ENCODE measurements around the gene TMEM269. TPM values are rescaled to one million over a fixed set of nuclear protein-coding genes. Genes with fewer than 3 reads are reported as not detected.

Gene TMEM269
- total RNA-seq, 1 donor from 2014 or later, result under 0.01 TPM

DNA sequence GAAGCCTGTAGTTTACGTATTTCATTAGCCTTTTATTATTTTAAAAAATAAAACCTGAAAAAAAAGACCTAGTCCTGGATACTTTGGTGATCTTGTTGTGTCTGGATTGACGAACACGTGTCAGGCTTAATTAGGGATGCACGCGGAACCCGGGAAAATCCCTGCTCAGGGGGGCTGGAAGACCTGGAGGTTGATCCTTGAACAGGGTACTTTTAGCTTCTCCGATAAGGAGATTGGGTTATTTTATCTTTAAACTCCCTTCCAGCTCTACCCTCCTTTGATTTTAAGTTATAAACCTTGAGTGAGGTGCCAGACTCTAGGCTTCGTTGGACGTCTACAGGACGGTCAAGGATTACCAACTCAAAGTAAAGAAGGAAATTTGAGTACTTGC is 61.1 kb downstream of the TMEM269 start:
- FAIRE-seq, result no peak
- no peak for DNase-seq (ENCODE audit: low read depth)
- TF ChIP-seq, protein P1, sequence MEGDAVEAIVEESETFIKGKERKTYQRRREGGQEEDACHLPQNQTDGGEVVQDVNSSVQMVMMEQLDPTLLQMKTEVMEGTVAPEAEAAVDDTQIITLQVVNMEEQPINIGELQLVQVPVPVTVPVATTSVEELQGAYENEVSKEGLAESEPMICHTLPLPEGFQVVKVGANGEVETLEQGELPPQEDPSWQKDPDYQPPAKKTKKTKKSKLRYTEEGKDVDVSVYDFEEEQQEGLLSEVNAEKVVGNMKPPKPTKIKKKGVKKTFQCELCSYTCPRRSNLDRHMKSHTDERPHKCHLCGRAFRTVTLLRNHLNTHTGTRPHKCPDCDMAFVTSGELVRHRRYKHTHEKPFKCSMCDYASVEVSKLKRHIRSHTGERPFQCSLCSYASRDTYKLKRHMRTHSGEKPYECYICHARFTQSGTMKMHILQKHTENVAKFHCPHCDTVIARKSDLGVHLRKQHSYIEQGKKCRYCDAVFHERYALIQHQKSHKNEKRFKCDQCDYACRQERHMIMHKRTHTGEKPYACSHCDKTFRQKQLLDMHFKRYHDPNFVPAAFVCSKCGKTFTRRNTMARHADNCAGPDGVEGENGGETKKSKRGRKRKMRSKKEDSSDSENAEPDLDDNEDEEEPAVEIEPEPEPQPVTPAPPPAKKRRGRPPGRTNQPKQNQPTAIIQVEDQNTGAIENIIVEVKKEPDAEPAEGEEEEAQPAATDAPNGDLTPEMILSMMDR (IDR thresholded peaks at IDR 0.05; ENCODE audit: insufficient read depth, low read length, severe bottlenecking), result no peak
- Histone ChIP-seq H3K27me3 (ENCODE audit: control insufficient read depth, insufficient read depth, low read length) (no peaks in the 10 kb centered on the region), H3K36me3 (ENCODE audit: control insufficient read depth, insufficient read depth, low read length) (peaks cover 2% of the 10 kb centered on the region), H3K4me3 (ENCODE audit: low read depth, low read length) (peak overlapping the region; percentile 76)

DNA sequence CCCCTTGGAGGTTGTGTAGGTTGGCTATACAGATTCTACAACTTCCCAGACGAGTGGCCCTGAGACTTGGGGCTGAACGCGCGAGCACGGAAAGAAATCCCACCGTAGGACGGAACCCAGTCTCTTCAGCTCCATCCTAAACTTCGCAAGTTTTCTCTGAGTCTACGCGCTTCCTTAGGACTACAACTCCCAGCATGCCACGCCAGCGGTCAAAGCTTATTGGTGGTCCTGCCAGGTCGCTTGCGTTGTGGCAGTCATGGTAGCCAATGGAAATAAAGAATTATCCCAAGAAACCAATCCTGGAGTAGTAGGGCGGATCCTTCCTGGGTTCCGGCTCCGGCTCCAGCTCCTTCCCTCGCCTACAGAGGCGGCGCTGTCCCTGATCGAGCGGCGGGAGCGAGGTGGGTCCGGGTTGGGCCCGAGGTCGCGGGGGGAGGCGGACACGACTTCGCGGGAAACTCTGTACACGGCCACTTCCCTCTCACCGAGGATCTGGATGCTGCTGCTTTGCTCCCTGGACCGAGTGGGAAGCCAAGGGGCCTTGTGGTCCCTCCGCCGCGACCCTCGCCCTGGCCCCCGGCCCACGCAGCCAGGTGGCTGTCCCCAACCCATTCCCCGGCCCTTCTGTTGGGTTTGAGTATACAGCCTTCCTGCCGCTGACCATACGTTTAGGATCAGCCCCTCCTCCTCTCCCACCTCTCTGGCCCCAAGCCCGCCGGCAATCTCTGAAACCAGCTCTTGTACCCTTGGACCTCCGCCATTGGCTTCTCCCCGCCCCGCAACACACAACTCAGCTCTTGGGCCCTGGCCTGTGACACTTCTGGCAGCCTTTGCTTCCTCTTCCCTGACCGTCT is 61.7 kb downstream of the TMEM269 start, which contains the start of gene ZNF691:
Gene ZNF691 (plus strand): TSS at position 357 of the 854 bp plus-strand sequence. CDS start 3,046 bp downstream, outside the sequence.
- H3K4me3 ChIP-seq (ENCODE audit: low read depth, low read length), result peak within 1 kb of the TSS; percentile 76
- H3K36me3 ChIP-seq (ENCODE audit: control insufficient read depth, insufficient read depth, low read length), result peaks cover 2% of the 10 kb centered on the region
- TF ChIP-seq, protein P1 (IDR thresholded peaks at IDR 0.05; ENCODE audit: insufficient read depth, low read length, severe bottlenecking), result peak; percentile 52
- FAIRE-seq, result peak; percentile 32
- peak; percentile 97 for DNase-seq (ENCODE audit: low read depth)
- H3K27me3 ChIP-seq (ENCODE audit: control insufficient read depth, insufficient read depth, low read length), result no peaks in the 10 kb centered on the region

DNA sequence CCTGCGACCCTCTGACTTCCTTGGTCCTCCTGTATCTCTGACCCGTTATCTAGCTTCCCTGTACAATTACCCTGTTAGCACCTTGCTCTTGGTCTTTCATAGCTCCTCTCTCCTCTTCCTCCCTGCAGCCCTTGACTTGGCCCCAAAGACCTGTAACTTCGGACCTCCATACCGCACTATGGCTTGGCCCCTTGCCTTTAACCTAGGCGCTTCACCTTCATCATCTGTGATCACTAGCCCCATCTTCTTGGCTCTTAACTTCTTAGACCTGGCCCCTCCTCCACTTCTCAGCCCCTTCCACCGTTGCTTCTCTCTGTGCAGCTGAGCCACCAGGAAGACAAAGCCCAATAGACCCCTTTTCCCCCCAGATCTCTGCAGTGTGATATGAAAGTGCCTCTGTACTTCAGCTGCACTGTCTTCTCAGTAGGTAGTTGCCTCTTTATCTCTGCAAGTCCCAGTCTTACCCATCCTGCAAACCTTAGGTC is 62.4 kb downstream of the TMEM269 start:
- Histone ChIP-seq H3K4me3 (ENCODE audit: low read depth, low read length) (peak overlapping the region; percentile 76), H3K27me3 (ENCODE audit: control insufficient read depth, insufficient read depth, low read length) (no peaks in the 10 kb centered on the region), H3K36me3 (ENCODE audit: control insufficient read depth, insufficient read depth, low read length) (peaks cover 1% of the 10 kb centered on the region)
- TF ChIP-seq, protein P1 (IDR thresholded peaks at IDR 0.05; ENCODE audit: insufficient read depth, low read length, severe bottlenecking), result no peak
- no peak for DNase-seq (ENCODE audit: low read depth)
- FAIRE-seq, result no peak

- DNase-seq (ENCODE audit: low read depth) (no peak), FAIRE-seq (no peak)
- Histone ChIP-seq H3K27me3 (ENCODE audit: control insufficient read depth, insufficient read depth, low read length) (no peaks in the 10 kb centered on the region), H3K36me3 (ENCODE audit: control insufficient read depth, insufficient read depth, low read length) (peaks cover 1% of the 10 kb centered on the region), H3K4me3 (ENCODE audit: low read depth, low read length) (no peak overlapping the region)
- TF ChIP-seq, protein P1 (IDR thresholded peaks at IDR 0.05; ENCODE audit: insufficient read depth, low read length, severe bottlenecking), result no peak
Measured at GRCh38 chr1:42847721-42848460, 63.1 kb downstream of the TMEM269 start.

DNA sequence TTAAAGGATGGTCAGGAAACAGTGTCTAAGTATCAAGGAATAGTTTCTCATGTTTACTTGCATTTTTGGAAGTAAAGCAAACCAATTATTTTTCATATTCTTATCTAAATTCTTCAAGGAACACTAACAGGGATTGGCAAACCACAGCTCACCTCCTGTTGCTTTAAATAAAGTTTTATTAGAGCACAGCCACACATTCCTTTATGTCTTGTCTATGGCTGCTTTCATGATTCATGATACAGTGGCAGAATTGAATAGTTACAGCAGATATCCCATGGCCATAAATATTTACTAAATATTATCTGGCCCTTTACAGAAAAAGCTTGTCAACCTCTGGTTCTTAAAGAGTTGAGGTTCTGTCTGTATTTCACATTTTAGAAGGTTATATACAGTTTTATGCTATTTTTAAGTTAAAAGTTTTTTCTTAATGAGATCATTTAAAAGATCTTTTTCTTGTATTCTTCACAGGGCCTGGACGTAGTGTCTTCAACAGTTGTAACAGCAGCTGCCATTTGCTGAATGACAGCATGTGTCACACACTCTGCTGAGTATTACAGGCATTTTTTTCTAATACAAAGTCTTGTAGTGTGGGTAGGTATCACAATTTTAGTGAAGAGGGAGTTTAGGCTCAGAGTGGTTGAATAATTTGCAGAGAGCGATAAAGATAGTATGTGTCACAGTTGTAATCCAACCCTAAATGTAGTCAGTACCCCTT is 64.2 kb downstream of the TMEM269 start:
- DNase-seq (ENCODE audit: low read depth) (no peak), FAIRE-seq (no peak)
- Histone ChIP-seq H3K4me3 (ENCODE audit: low read depth, low read length) (no peak overlapping the region), H3K27me3 (ENCODE audit: control insufficient read depth, insufficient read depth, low read length) (no peaks in the 10 kb centered on the region), H3K36me3 (ENCODE audit: control insufficient read depth, insufficient read depth, low read length) (peaks cover 1% of the 10 kb centered on the region)
- TF ChIP-seq, protein P1 (IDR thresholded peaks at IDR 0.05; ENCODE audit: insufficient read depth, low read length, severe bottlenecking), result no peak
